Choroid plexus epithelial cell (primary cell): ENCODE results near the gene GNAQ.
A peak's percentile ranks its signal among the peaks of the same experiment; 100 is the strongest.

Source experiments
- DNase-seq: peaks from one replicate; pipeline ENCODE4 v3.0.0-alpha.2; 2010; ENCODE audit warnings: low read depth
- H3K4me3 ChIP-seq: 2 replicates; pipeline ENCODE4 v1.5.1; 2011; ENCODE audit warnings: low read depth, mild to moderate bottlenecking, control low read depth, low read length, moderate library complexity
- CTCF ChIP-seq: conservative IDR thresholded peaks from 2 replicates; pipeline ENCODE4 v1.5.1; 2011; ENCODE audit warnings: low read depth, mild to moderate bottlenecking, control low read depth, inconsistent platforms, low read length, moderate library complexity

GNAQ gene

DNA sequence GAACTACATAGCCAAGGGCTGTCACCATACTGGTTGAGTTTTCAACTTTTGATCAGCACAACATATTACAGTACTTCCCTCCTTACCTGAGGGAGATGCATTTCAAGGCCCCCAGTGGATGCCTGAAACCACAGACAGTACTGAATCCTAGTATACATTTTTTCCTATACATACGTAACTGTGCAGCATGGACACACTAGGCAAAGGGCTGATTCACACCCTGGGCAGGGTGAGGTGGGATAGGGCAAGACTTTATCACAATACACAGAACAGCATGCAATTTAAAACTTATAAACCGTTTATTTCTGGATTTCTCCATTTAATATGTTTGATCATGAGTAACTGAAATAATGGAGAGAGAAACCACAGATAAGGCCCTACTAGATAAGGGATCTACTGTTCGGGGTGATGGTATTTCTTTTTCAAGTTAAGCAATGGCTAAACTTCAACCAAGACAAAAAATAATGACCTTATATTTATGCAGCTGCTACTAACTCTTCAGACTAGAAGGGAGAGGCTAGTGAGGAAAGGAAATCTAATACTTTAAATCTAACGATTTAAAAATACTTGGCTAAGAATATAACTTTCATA, 196.6 kb downstream of the GNAQ start:
- peak; percentile 41 for DNase-seq
- no peak overlapping the region for H3K4me3 ChIP-seq
- TF ChIP-seq CTCF, result no peak

DNA sequence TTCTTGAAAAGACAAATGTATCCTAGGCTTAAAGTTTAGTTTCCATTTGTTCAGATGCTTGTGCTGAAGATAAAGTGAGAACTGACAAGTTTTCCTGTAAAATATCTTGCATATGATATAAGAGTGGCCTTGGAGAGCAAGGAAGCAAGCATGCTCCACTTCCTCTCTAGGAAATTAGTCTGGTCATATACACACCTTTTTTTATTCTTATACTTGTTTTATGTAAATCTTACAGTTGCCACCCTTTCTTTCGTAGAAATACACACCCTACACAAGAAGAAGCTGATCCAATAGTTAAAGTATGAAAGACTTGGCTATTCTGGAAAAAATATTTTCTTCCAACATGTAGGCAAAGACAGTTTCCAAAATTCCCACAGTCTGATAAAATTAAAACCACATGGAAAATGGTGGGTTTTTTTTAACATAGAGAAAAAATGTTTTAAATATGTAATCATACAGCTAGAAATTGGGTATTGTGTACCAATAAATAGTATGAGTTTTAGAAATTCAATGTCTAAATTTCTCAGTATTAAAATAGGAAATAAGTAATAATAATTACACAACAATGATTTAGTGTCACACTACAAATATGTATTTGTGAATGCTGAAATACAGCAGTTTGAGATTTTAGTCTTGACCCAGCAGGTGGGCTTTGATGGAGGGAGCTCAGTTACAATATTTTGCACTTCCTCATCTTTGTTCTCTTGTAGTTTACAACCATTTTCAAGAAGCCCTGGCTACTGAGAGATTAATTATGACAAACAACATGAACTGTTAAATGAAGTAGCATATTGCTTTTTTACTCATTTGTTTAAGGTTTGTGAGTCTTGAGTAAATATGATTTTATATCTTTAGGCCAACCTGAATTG, 197.8 kb downstream of the GNAQ start:
- DNase-seq, result no peak
- no peak for TF ChIP-seq CTCF
- no peak overlapping the region for H3K4me3 ChIP-seq

DNA sequence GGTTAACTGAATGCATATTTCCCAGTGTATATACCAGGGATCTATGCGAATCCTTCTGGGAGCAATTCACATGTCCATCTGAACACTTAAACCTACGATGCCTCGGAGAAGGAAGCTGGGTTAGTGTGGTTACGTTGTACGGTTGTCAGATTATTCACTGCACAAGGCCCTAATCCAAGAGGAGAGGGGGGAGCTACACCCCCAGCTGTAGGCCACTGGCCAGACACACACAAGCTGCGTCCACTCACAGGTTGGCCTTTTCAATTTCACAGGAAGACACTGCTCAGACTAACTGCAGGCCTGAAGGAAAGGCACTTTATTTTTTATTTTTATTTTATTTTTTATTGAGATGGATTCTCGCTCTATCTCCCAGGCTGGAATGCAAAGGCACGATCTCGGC, 199.0 kb downstream of the GNAQ start:
- TF ChIP-seq CTCF, result no peak
- DNase-seq, result no peak
- H3K4me3 ChIP-seq, result no peak overlapping the region

DNA sequence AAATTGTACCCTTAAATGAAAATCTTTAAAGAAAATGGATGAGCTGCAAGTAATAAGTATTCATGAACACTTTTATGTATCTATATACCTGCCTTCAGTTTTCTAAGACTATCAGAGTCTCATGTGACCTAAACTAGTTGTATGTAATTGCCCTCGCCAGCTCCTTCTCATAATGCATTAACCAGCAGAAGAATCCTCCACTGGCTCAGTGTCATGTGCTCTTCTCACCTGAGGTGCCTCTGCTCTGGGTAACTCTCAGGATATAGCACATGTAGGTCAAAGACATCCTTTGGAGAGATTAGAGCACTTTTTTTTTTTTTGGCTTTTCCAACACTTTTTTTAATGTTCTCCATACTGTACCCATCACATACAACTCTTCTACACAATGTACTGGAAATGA, 199.8 kb downstream of the GNAQ start:
- DNase-seq, result no peak
- H3K4me3 ChIP-seq, result no peak overlapping the region
- TF ChIP-seq CTCF, result no peak

DNA sequence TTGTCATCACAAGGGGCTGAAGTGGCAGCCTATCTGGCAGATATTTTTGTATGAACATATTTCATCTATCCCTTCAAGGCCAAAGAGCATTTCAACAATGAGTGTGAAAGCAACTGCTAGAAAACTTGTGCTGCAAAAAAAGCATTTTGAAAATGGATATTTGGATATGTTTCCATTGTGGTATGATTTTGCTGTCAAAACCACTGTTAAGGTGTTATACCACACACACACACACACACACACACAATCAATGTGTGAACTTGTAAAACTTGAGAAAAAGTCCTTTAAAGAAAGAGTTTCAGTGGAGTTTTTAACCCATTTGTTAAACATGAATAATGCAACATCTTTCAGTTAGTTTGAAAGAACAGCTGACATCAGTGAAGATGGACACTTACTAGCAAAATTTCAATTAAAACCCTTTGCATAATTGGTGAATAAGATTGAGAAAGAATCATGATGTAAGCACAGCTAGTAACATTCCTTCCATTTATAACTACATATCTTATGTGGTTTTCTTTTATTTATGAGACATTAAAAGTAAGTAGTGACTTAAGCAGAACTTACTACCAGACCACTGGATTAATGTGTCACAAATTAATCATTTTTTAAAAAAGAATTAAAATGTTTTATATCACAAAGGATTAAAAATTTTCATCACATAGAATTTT, 200.9 kb downstream of the GNAQ start:
- no peak overlapping the region for H3K4me3 ChIP-seq
- no peak for TF ChIP-seq CTCF
- no peak for DNase-seq

- DNase-seq, result no peak
- no peak overlapping the region for H3K4me3 ChIP-seq
- no peak for TF ChIP-seq CTCF
Measured at GRCh38 chr9:77829420-77829819, 202.2 kb downstream of the GNAQ start.
